HG02970 (cell line): ENCODE results near the gene SNRK.
"Not testable (repeated sequence)": the region's sequence is repeated elsewhere in the genome, so short reads cannot be mapped to it uniquely, and the experiment has no call there.

Experiments used
- ATAC-seq: cut with Tn5 transposase; IDR thresholded peaks from one replicate; pipeline ENCODE4 v1.9.1; 2021; ENCODE audit warnings: mild to moderate bottlenecking, moderate library complexity, moderate number of reproducible peaks; ENCODE audit not compliant: unreplicated experiment, low FRiP score

Gene SNRK

DNA sequence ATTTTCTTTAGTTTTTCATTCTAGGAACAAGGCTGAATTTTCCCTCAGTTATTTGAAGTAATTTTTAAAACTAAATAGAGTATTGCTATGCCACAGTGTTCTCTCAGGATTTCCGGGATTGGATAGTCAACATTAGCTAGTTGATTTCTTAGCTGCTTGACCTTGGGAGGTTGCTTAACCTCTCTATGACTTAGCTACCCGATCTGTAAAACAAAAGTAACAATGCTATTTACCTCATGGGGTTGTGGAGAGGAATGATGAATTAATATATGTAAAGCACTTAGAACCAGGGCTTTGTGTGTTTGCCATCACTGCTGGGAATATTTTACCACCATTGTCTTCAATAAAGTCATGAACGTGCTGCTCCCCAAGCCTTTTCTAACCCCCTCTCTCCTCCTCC is 57.5 kb downstream of the SNRK start:
- ATAC-seq: no peak

- ATAC-seq: no peak
Measured at GRCh38 chr3:43344520-43344919, 58.2 kb downstream of the SNRK start.

DNA sequence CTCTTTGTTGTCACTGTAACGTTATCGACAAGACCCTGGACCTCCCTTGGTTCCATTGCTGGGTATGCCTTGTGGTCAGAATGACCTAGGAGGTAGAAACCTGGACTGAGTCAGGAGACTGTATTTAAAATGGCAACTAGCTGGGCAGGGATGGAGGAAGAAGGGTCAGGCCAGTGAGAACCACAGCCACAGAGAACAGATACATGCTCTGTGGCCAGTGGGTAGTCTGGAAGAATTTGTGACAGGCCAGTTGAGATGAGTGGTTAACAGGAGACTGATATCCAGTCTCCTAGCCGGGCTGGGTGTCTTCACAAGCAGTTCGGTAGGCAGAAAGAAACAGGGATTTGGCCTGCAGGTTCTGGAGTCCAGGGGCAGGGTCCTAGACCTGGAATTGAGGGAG is 58.9 kb downstream of the SNRK start:
- ATAC-seq: no peak

DNA sequence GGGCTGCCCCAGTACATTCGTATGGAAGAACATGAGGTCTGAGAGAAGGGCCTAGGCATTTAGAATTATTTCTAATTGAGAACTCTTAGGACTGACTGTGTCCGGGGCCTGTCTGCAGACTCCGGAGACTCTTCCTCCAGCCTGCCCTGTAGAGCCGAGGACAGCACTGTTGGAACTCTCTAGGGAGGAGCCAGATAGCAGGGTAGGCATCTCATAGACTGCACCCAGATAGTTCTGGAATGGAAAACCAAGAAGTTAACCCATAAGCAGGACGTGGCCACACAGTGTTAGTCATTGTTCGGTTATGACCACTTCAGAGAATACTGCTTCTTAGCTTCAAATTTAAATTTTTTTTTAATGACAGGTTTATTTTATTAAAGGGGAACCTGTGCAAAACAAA is 59.5 kb downstream of the SNRK start:
- no peak for ATAC-seq

GRCh38 chr3:43346978-43347749 is 60.8 kb downstream of the SNRK start:
- no peak for ATAC-seq

DNA sequence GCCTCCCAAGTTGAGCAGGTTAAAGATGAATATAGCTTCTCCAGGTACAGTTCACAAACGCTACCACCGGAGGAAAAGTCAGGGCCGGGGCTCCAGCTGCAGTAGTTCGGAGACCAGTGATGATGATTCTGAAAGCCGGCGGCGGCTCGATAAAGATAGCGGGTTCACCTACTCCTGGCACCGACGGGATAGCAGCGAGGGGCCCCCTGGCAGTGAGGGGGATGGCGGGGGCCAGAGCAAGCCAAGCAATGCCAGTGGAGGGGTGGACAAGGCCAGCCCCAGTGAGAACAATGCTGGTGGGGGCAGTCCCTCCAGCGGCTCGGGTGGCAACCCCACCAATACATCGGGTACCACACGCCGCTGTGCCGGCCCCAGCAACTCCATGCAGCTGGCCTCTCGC is 61.4 kb downstream of the SNRK start:
- ATAC-seq: no peak

DNA sequence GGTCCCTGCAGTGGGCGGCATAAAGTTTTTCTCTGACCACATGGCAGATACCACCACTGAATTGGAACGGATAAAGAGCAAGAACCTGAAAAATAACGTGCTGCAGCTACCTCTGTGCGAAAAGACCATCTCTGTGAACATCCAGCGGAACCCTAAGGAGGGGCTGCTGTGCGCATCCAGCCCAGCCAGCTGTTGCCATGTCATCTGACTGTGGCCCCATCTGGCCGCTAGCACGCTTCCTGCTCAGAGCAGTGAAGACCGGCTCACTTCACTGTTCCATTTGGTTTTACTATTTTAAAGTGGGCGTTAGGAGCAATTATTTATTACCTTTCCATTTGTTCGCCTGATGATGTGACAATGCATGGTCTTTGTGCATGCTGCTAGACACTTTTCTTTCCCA is 62.0 kb downstream of the SNRK start:
- ATAC-seq: no peak

GRCh38 chr3:43348852-43349574 is 62.7 kb downstream of the SNRK start:
- ATAC-seq: no peak

DNA sequence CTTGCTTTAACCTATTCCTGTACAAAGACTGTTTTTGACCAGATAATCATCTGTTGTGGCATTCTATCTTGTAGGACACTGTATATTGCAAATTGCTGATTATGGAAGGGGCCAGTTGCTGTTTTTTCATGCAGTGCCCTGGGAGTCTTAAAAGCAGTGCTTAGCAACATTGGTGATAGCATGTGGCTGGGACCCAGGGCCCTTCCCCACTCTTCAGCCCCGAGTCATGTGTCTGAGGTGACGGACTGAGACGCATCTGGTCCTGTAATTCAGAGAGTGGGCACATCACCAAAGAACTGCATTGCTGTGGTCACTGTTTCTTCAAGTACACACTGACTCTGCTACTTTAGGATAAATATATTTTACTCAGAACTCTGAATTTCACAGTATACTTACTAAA is 63.4 kb downstream of the SNRK start:
- ATAC-seq: no peak

DNA sequence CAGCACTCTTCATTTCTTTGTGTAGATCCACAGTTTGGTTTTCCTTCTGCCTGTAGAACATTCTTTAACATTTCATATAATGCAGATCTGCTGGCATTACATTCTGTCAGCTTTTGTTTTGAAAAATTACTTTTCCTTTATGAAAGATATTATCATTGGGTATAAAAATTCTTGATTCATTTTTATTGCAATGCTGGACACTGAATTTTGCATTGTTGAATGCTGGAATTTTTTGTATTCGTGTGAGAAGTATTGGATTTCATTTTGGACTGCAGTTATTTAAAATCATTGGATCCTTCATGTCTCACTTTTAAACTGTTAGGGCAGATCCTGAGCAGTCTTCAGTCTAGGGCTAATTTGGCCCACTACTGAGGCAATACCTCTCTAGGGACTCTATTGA is 67.1 kb downstream of the SNRK start:
- ATAC-seq: no peak

DNA sequence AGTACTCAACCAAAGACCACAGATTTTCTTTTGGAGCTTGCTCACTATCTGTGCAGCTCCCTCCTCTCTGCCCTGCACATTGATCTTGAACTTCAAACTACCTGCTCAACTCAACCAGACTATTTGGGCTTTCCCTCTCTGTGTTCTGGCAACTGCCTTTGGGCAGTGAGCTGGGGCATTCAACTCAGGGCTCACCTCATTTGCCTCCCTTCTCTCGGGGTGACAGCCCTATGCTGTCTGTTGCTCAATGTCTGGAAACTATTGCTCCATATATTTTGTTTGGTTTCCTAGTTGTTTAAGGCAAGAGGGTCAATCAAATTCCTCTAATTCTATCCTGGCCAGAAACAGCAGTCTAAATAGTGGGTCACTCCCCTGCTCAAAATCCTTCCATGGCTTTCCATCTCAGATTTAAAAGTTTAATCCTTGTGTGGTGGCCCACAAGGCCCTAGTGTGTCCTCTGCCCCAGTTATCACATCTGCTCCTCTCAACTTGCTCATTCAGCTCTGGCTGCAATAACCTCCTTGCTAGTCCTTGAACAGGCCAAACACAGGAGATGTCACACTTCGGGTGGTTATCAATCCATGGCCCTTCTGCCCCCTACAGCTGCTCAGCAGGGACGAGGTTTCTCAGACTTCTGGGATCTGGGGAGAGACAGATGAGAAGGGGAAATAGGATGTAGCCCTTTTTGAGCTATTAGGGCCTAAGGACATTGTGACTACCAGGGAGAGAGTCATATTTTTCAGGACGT is 67.8 kb downstream of the SNRK start:
- ATAC-seq: no peak

- ATAC-seq: not testable (repeated sequence)
Measured at GRCh38 chr3:43356033-43356432, 69.7 kb downstream of the SNRK start.

DNA sequence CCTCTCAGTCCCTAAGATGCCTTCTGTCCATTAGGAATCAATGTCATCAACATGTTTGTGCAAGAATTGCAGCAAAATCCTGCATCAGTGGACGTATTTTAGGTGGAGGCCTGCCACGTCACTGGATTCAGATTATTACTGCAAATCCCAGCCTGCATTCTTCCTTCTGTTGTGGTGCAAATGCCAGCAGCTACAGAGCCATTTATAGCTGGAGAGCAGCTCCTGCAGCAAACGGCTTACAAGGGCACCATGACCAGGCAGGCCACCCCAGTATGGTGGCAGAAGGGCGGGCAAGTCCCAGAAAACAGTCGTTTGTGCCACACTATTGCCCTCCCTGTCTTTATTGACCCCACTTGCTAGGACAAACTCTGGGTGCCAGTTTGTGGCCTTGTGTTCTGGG is 74.7 kb downstream of the SNRK start:
- ATAC-seq: no peak

GRCh38 chr3:43362183-43362582 is 75.8 kb downstream of the SNRK start:
- no peak for ATAC-seq

GRCh38 chr3:43362961-43363360 is 76.6 kb downstream of the SNRK start:
- ATAC-seq: no peak

DNA sequence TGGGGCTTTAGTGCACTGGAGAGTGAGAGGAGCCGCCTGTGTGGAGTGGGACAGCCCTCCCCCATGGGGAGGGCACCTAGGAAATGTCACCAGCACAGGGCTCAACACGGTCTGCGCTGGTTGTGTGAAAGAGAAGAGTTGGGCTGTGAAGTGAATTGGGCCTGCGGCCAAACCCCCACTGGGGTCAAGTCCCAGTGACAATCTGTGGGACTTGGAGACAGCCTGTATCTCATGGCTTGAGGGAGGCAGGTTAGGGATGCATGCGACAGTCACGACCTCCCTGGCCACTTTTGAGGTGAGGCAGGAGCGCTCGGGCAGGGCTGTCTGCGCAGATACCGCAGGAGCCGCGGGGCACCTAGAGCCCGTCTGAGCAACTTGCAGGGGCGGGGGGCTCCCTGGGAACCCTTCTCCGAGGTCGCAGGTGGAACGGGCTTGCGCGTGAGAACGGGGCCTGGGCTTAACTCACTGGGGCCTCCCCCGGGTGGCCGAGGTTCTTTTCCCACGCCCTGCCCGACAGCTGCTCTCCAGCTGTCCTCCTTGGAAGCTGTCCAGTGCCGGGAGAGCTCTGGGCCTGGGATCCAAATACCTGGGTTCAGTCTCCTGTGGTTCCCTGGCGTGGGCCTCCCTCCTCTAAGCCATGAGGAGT is 77.4 kb downstream of the SNRK start:
- no peak for ATAC-seq

DNA sequence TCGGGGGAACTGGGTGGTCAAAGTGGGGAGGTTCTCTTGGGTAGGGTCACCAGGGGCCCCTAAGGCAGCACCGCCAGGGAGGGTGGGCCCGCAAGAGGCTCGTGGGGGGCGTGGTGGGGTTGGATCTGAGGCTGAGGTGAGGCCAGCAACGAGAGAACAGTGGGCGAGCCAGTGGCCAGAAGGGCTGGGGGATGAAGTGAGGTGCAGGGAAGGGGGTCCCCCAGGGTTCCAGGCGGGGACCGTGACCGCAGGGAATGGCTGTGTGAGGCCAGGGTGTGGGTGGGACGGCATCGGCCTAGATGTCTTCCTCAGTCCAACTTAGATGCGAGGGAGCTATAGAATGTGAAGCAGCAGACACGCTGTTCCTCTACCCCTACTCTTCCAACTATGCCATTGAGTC is 78.2 kb downstream of the SNRK start:
- no peak for ATAC-seq

DNA sequence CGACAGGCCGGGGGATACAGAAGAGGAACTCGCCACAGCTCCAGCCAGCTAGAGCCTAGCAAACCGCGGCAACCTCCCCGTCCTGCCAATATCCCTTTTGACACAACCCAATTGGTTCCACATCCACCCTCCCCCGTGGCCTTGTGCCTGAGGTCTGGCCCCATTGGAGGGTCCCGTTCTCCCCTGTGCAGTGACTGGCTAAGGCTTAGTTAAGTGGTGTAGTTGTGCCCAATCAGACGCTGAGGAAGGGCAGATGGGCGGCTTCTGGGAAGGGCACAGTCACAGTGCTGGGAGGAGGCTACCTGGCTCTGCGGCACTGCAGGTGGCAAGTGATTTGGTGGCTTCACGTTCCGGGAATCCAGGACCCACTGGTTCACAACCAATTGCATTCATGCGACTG is 78.6 kb downstream of the SNRK start:
- no peak for ATAC-seq

DNA sequence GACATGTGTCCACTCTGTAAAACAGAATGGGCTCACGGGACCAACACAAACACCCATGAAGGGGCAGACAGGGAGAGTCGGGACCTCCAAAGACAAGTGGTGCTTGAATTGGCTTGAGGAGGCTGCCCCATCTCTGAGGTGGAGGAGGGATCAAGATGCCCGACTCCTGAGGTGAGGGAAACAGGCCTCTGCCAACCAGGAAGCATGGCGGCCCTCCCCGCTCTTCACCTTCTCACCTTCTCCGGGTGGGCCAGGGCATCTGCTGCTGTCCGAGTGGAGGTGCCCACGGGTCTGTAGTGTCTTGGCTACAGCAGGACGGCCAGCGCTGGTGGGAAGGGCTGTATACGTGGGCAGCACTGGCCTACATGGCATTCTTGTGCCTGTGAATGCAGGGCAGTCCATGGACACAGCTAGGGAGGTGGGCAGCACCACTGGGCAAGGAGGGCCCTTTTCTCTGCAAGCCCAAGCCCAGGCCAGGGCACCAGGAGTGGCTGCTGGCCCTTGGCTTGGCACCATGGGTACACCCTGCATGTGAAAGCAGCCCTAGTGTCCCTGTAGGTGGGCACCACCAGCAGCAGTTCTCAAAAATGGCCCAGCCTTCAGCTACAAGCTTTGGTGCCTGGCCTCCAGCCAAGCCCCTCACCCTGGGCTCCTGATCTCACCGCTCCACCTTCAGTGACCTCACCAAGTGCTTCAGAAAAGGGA is 79.4 kb downstream of the SNRK start:
- no peak for ATAC-seq

GRCh38 chr3:43366481-43366880 is 80.1 kb downstream of the SNRK start:
- no peak for ATAC-seq
